ENCODE results near the gene MAJIN.

DNA sequence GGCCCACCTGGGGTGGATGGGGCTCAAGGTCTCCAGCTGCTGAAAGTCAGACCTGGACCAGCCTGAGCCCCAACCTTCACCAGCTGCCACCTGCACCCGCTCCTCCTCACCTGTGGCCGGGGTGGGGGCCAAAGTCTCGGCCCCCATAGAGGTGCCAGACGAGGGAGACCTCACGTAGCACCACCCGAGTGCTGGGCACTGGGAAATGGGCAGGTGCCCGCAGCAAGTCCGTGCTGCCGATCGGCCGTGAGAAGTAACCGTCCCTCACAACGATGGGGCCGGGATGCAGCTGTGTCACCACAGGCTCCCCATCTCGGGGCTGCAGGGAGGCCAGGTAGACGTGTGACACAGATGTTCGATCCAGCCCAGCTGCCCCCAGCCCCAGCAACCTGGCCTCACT is 71.1 kb downstream of the MAJIN start:
- TF ChIP-seq, protein P1, sequence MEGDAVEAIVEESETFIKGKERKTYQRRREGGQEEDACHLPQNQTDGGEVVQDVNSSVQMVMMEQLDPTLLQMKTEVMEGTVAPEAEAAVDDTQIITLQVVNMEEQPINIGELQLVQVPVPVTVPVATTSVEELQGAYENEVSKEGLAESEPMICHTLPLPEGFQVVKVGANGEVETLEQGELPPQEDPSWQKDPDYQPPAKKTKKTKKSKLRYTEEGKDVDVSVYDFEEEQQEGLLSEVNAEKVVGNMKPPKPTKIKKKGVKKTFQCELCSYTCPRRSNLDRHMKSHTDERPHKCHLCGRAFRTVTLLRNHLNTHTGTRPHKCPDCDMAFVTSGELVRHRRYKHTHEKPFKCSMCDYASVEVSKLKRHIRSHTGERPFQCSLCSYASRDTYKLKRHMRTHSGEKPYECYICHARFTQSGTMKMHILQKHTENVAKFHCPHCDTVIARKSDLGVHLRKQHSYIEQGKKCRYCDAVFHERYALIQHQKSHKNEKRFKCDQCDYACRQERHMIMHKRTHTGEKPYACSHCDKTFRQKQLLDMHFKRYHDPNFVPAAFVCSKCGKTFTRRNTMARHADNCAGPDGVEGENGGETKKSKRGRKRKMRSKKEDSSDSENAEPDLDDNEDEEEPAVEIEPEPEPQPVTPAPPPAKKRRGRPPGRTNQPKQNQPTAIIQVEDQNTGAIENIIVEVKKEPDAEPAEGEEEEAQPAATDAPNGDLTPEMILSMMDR (IDR thresholded peaks at IDR 0.05; ENCODE audit: borderline replicate concordance, extremely low read depth, low read length, poor library complexity, severe bottlenecking): no peak
- TF ChIP-seq EZH2 (IDR thresholded peaks at IDR 0.05; ENCODE audit: borderline replicate concordance, low read depth, low read length, severe bottlenecking): no peak

Measured in DND-41 (cell line).